Activated naive CD4-positive, alpha-beta T cell treated with Interleukin-2 at 50 U/mL for 16 hours (primary cell): ENCODE data around the gene VAV1.

Experiments
- DNase-seq: peaks from one replicate; pipeline ENCODE4 v3.0.0-alpha.2; 2020

VAV1 gene, protein sequence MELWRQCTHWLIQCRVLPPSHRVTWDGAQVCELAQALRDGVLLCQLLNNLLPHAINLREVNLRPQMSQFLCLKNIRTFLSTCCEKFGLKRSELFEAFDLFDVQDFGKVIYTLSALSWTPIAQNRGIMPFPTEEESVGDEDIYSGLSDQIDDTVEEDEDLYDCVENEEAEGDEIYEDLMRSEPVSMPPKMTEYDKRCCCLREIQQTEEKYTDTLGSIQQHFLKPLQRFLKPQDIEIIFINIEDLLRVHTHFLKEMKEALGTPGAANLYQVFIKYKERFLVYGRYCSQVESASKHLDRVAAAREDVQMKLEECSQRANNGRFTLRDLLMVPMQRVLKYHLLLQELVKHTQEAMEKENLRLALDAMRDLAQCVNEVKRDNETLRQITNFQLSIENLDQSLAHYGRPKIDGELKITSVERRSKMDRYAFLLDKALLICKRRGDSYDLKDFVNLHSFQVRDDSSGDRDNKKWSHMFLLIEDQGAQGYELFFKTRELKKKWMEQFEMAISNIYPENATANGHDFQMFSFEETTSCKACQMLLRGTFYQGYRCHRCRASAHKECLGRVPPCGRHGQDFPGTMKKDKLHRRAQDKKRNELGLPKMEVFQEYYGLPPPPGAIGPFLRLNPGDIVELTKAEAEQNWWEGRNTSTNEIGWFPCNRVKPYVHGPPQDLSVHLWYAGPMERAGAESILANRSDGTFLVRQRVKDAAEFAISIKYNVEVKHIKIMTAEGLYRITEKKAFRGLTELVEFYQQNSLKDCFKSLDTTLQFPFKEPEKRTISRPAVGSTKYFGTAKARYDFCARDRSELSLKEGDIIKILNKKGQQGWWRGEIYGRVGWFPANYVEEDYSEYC

GRCh38 chr19:6772028-6772865 is at the start of gene VAV1:
VAV1 (plus strand) TSS chr19:6772708; CDS start chr19:6772808, 100 bp downstream.
- peak; percentile 76 for DNase-seq

- DNase-seq, result no peak
Measured at GRCh38 chr19:6723108-6723618, 49.3 kb upstream of the VAV1 start.

DNA sequence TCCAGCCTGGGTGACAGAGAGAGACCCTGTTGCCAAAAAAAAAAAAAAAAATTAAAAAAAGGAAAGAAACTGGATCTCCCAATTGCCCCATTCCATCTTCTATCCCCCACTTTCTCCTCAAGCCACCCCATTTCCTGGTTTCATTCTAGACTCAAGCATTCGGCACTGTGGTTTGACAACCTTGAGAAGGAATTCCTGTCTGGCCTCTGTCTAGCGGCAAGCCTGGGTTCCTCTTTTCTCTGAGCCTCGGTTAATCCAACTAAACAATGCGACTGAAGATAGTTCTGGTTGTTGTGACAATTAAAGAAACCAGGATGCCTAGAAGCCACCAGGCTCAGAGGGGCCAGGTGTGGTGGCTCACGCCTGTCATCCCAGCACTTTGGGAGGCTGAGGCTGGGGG is 48.8 kb upstream of the VAV1 start:
- no peak for DNase-seq

DNA sequence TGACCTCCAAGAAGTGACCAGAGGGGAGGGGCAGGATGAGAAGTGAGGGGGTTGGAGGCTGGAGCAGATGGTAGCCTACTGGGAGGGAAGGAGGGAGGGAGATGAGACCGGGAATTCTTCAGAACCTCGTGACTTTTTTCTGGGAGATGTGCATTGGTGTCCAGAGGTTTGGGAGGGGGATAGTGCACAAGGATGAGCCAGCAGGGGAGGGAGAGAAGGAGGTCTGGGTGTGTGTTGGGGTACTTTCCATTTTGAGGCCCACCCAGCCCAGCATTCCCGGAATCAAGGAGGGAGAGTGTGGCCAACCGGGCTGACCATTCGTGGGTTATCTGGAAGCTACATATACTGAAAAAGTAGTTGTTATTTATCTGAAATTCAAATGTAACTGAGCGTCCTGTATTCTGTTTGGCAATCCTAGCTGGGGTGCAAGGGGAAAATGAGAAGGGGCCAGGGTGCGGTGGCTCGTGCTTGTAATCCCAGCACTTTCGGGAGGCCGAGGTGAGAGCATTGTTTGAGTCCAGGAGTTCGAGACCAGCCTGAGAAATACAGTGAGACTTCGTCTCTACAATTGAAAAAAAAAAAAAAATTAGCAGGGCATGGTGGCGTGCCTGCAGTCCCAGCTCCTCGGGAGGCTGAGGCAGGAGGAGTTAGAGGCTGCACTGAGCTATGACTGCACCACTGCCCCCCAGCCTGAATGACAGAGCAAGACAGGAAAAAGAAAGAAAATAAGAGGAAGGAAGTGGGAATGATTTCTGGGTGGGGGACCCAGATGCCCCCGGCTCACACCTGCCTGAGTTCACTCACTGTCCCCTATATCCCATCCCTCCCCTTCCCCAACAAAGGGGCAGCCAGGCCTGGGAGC is 47.6 kb upstream of the VAV1 start:
- DNase-seq, result no peak

- no peak for DNase-seq
Measured at GRCh38 chr19:6725513-6726231, 46.8 kb upstream of the VAV1 start.

- no peak for DNase-seq
Measured at GRCh38 chr19:6728346-6728745, 44.2 kb upstream of the VAV1 start.

- no peak for DNase-seq
Measured at GRCh38 chr19:6729573-6730152, 42.8 kb upstream of the VAV1 start.

GRCh38 chr19:6730153-6730804 is 42.2 kb upstream of the VAV1 start:
- peak; percentile 28 for DNase-seq

DNA sequence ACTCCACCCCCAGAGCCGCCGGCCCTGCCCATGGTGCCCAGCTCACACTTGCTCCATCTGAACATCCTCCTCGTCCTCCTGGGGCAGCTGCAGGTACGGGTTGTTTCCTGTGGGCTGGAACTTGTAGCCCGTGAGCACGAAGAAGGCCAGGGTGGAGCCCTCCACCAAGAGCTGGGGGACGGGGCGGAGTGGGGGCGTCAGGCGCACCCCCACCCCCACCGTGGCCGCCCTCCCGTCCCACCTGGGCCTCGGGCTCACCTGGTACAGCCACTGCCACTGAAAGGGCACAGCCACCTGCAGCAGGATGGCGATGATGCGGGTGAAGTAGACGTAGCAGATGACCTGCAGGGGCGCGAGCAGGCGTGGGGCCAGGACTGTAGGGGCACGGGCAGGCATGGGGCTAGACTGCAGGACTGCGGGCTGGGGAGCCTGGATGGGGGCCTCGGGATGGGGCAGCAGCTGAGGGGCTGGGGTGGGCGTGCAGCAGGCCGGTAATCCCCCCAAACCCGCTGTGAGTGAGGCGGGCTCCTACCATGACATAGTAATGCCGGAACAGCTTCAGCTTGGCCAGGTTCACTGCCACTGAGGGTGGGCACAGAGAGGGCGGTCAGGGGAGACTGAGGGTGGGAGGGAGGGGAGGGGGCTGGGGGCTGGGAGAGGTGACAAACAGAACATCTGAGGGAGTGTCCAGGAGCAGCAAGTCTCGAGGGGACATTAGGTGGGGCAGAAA is 41.4 kb upstream of the VAV1 start:
- DNase-seq, result no peak

DNA sequence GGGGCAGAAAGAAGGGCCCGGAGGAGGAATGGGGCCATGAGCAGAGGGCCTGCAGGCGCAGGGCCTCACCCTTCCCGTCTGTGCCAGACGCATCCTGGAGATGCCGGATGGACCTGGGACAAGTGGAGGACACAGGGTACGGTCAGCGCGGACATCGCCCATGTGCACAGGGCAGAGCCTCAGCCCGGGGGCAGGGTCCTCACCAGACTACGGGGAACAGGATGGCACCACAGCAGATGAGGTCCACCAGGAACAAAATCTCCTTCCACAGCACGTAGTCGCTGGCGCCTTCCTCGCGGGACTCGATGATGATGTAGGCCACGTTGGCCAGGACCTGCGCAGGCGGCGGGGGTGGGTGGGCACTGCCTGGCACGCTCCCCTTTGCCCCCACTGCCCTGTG is 40.7 kb upstream of the VAV1 start:
- no peak for DNase-seq

DNA sequence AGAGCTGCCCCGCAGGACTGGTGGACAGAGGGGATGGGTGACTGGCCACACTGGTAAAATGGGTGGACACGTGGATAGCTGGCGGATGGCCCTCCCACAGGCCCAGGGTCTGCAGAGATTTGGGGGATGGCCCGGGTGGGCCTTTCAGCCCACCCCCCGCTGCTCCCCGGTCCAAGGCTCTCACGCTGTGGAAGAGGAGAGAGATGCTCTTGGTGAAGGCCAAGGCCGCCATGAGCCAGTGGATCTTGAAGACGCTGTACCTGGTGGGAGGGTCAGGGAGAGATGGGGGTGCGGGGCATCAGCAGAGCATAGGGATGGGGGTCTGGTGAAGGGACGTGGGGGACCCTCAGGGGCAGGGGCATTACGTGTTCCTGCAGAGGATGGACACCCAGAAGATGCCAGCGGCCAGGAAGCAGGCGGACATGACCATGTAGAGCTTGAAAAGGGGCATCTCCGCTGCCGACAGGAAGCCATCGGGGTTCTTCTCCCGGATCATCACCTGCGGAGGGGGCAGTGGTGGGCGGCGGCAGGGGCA is 39.6 kb upstream of the VAV1 start:
- no peak for DNase-seq

DNA sequence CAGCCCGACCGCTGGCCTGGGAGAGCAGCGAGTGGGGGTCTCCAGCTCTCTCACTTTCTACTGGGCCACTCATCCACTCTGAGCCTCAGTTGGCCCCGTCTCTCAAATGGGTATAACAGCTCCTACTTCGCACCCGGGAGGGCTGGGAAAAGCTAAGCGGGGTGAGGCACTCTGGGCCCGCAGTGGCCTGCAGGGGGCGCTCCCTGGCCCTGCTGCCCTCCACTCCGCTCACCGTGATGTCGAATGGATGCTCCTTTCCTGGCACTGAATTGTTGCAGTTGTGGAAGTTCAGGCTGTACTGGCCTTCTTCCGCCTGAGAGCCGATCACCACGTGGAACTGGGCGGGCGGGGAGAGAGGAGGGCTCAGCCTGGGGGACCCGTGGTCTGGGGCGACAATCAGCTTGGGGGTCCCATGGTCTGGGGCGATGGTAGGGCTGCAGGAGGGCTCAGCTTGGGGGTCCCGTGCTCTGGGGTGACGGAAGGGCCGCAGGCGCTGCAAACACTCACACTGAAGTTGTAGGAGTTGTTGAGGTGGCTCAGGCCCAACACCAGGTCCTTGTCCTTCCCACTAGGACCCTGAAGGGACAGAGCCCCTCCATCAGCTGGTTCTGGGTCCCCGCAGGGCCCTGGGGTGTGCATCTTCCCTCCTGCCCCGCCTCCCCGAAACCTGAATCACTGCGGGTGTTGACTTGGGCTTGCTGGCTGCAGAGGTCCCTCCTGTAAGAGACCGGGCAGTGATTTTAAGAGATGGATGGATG is 39.0 kb upstream of the VAV1 start:
- no peak for DNase-seq

GRCh38 chr19:6734096-6734696 is 38.3 kb upstream of the VAV1 start:
- no peak for DNase-seq

GRCh38 chr19:6735181-6735911 is 37.2 kb upstream of the VAV1 start:
- no peak for DNase-seq

- peak; percentile 73 for DNase-seq
Measured at GRCh38 chr19:6736169-6736916, 36.2 kb upstream of the VAV1 start.

DNA sequence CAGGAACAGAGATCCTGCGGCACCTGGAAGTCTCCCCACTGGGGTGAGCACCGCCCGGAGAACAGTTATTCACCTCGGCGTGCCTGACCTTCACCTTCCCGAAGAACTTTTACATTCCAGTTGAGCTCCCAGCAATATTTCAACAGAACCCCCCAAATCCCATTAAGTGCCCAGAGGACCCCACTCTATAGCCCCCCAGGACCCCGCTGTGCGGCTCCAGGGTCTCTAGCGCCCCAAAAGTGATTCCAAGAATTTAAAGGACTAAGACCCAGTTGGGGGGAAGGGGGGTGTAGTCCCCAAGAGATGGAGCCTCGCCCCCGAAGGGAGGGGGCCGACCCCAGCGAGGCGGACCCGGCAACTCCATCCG is 35.6 kb upstream of the VAV1 start:
- DNase-seq, result no peak
